Right lobe of liver (tissue), 4 donors: Measurements from ENCODE around the gene ADGRG6.

Experiments used
- CTCF ChIP-seq, 4 donors: fragments of 200-600 bp in 3 of 4; fragments of 450-650 bp in 1 of 4; IDR thresholded peaks; one replicate each; pipeline versions ENCODE4 v1.5.1 to v1.8.0; 2016 to 2022; ENCODE audit warnings: antibody characterized with exemption in 4 of 4, mild to moderate bottlenecking in 2 of 4
- POLR2A ChIP-seq: fragments of 450-650 bp; IDR thresholded peaks from one replicate; pipeline ENCODE4 v1.6.1; 2017; ENCODE audit warnings: antibody characterized with exemption, mild to moderate bottlenecking
- donor health status: DM: no; HTN: no; CAD: no.
- donor health status: DM: no; HTN: no; CAD: no.
- donor health status: DM: no; HTN: yes; CAD: no.

GRCh38 chr6:142333431-142333830, 31.6 kb downstream of the ADGRG6 start:
- TF ChIP-seq CTCF (IDR thresholded peaks at IDR 0.05) (no peak), POLR2A (no peak)
